Astrocyte (in vitro differentiated cells and primary cell): ENCODE data around the gene DLGAP1. TPM values are rescaled to one million over a fixed set of nuclear protein-coding genes. Genes with fewer than 3 reads are reported as not detected.

Experiments used
- DNase-seq: peaks from one replicate; pipeline ENCODE4 v3.0.0-alpha.2; 2010; ENCODE audit warnings: low read depth
- FAIRE-seq: peaks from 2 replicates; lab custom pipeline; 2011; peaks lifted over from hg19 to GRCh38; lab: Jason Lieb, UNC
- H2AFZ ChIP-seq: 2 replicates; pipeline ENCODE4 v1.6.0; 2012; ENCODE audit warnings: low read depth, low read length, inconsistent platforms
- H3K27ac ChIP-seq: 2 replicates; pipeline ENCODE4 v1.5.1; 2011; ENCODE audit warnings: low read depth, low read length, inconsistent platforms
- H3K27me3 ChIP-seq: 2 replicates; pipeline ENCODE4 v1.6.0; 2011; ENCODE audit warnings: low read length, inconsistent platforms; ENCODE audit not compliant: insufficient read depth
- H3K36me3 ChIP-seq: 2 replicates; pipeline ENCODE4 v1.5.1; 2011; ENCODE audit warnings: low read length, inconsistent platforms; ENCODE audit not compliant: insufficient read depth
- H3K4me1 ChIP-seq: 2 replicates; pipeline ENCODE4 v1.5.1; 2011; ENCODE audit warnings: low read length, inconsistent platforms; ENCODE audit not compliant: insufficient read depth
- H3K4me2 ChIP-seq: 2 replicates; pipeline ENCODE4 v1.6.0; 2012; ENCODE audit warnings: low read length, inconsistent platforms
- H3K4me3 ChIP-seq: 2 replicates; pipeline ENCODE4 v1.5.1; 2011; ENCODE audit warnings: low read depth, mild to moderate bottlenecking, low read length, inconsistent platforms; ENCODE audit not compliant: insufficient read depth
- H3K79me2 ChIP-seq: 2 replicates; pipeline ENCODE4 v1.6.0; 2012; ENCODE audit warnings: mild to moderate bottlenecking, low read length, inconsistent platforms; ENCODE audit not compliant: insufficient read depth
- H3K9ac ChIP-seq: 2 replicates; pipeline ENCODE4 v1.6.0; 2012; ENCODE audit warnings: mild to moderate bottlenecking, low read length, inconsistent platforms
- H3K9me3 ChIP-seq: 2 replicates; pipeline ENCODE4 v1.5.1; 2012; ENCODE audit warnings: low read depth, mild to moderate bottlenecking, low read length, inconsistent platforms; ENCODE audit not compliant: insufficient read depth
- H4K20me1 ChIP-seq: 2 replicates; pipeline ENCODE4 v1.6.0; 2012; ENCODE audit warnings: low read length, inconsistent platforms; ENCODE audit not compliant: insufficient read depth
- H3K27ac Mint-ChIP-seq: one replicate; pipeline ENCODE4 v1.8.0; 2021; ENCODE audit warnings: mild to moderate bottlenecking, mixed read lengths; ENCODE audit not compliant: unreplicated experiment
- H3K27me3 Mint-ChIP-seq: one replicate; pipeline ENCODE4 v1.8.0; 2021; ENCODE audit warnings: low read depth, mixed read lengths; ENCODE audit not compliant: unreplicated experiment
- H3K36me3 Mint-ChIP-seq: one replicate; pipeline ENCODE4 v1.8.0; 2021; ENCODE audit warnings: low read depth, mixed read lengths; ENCODE audit not compliant: unreplicated experiment
- H3K4me1 Mint-ChIP-seq: one replicate; pipeline ENCODE4 v1.8.0; 2021; ENCODE audit warnings: low read depth, mixed read lengths; ENCODE audit not compliant: unreplicated experiment
- H3K4me3 Mint-ChIP-seq: one replicate; pipeline ENCODE4 v1.8.0; 2021; ENCODE audit warnings: mild to moderate bottlenecking, moderate library complexity, mixed read lengths; ENCODE audit not compliant: unreplicated experiment
- H3K9me3 Mint-ChIP-seq: one replicate; pipeline ENCODE4 v1.8.0; 2021; ENCODE audit warnings: mild to moderate bottlenecking, mixed read lengths; ENCODE audit not compliant: unreplicated experiment
- CTCF ChIP-seq: IDR thresholded peaks from 2 replicates; pipeline ENCODE4 v1.5.1; 2011; ENCODE audit warnings: low read depth, mild to moderate bottlenecking, inconsistent platforms, low read length, moderate library complexity; ENCODE audit not compliant: insufficient read depth
- EZH2 ChIP-seq: IDR thresholded peaks from 2 replicates; pipeline ENCODE4 v1.6.1; 2012; ENCODE audit warnings: mild to moderate bottlenecking, low read length, inconsistent platforms; ENCODE audit not compliant: insufficient read depth
- total RNA-seq: library from RNA; stranded (reverse); gene quantifications from 2 replicates; pipeline ENCODE4 v1.2.1, GENCODE V29; 2021

The DLGAP1 gene
- total RNA-seq, 1 donor from 2014 or later, result 2.3 TPM

- no peak overlapping the region for H3K4me3 ChIP-seq
- Mint-ChIP-seq H3K36me3 (no peaks in the 10 kb centered on the region), H3K4me1 (peaks cover 3% of the 10 kb centered on the region), H3K27me3 (no peaks in the 10 kb centered on the region), H3K4me3 (no peak overlapping the region), H3K9me3 (no peaks in the 10 kb centered on the region), H3K27ac (no peak overlapping the region)
- no peaks in the 10 kb centered on the region for H3K27me3 ChIP-seq
- H3K36me3 ChIP-seq, result no peaks in the 10 kb centered on the region
- H3K9ac ChIP-seq, result no peak overlapping the region
- no peak overlapping the region for H3K4me2 ChIP-seq
- no peaks in the 10 kb centered on the region for H3K4me1 ChIP-seq
- H3K9me3 ChIP-seq, result no peaks in the 10 kb centered on the region
- H3K79me2 ChIP-seq, result no peaks in the 10 kb centered on the region
- H3K27ac ChIP-seq, result no peak overlapping the region
- H2AFZ ChIP-seq, result no peak overlapping the region
- no peaks in the 10 kb centered on the region for H4K20me1 ChIP-seq
- FAIRE-seq (no peak), DNase-seq (no peak)
- TF ChIP-seq CTCF (no peak), EZH2 (no peak)
Measured at GRCh38 chr18:4077721-4078120, 377.4 kb downstream of the DLGAP1 start.

- no peak for FAIRE-seq
- H3K27me3 Mint-ChIP-seq, result no peaks in the 10 kb centered on the region
Measured at GRCh38 chr18:4077204-4077603, 377.9 kb downstream of the DLGAP1 start.

More at GRCh38 chr18:4077204-4077603, 377.9 kb downstream of the DLGAP1 start:
- TF ChIP-seq CTCF, result no peak
- TF ChIP-seq EZH2, result no peak
- H3K4me3 ChIP-seq, result no peak overlapping the region
- H3K27me3 ChIP-seq, result no peaks in the 10 kb centered on the region
- Mint-ChIP-seq H3K4me3 (no peak overlapping the region), H3K4me1 (peaks cover 3% of the 10 kb centered on the region), H3K9me3 (no peaks in the 10 kb centered on the region), H3K27ac (no peak overlapping the region), H3K36me3 (no peaks in the 10 kb centered on the region)
- no peaks in the 10 kb centered on the region for H3K79me2 ChIP-seq
- no peaks in the 10 kb centered on the region for H3K4me1 ChIP-seq
- no peak for DNase-seq
- no peak overlapping the region for H3K4me2 ChIP-seq
- H3K36me3 ChIP-seq, result no peaks in the 10 kb centered on the region
- no peak overlapping the region for H2AFZ ChIP-seq
- H3K27ac ChIP-seq, result no peak overlapping the region
- H3K9ac ChIP-seq, result no peak overlapping the region
- no peaks in the 10 kb centered on the region for H3K9me3 ChIP-seq
- H4K20me1 ChIP-seq, result no peaks in the 10 kb centered on the region
